Measurements from ENCODE around the gene CABCOCO1.

- TF ChIP-seq CTCF (IDR thresholded peaks at IDR 0.05) (no peak), POLR2AphosphoS5 (IDR thresholded peaks at IDR 0.05) (no peak), POLR2A (IDR thresholded peaks at IDR 0.05) (no peak)
Measured at GRCh38 chr10:61778137-61778536, 115.4 kb downstream of the CABCOCO1 start.

Measured in gastroesophageal sphincter (tissue), 3 donors.